Spleen (tissue), 7 donors: Measurements from ENCODE around the gene GSE1.

Experiments
- POLR2A ChIP-seq, 3 donors: fragments of 450-650 bp; IDR thresholded peaks; one replicate each; pipeline ENCODE4 v1.5.1; 2017; ENCODE audit warnings: antibody characterized with exemption in 3 of 3, mild to moderate bottlenecking in 1 of 3
- TF ChIP-seq, protein P1 (sequence below), 11 experiments: fragments of 200-600 bp in 7 of 11; fragments of 450-650 bp in 4 of 11; sonication (generic) in 4 of 11; IDR thresholded peaks in 8 of 11; conservative IDR thresholded peaks in 3 of 11; 1 replicate in 7 of 11; 2 replicates in 4 of 11; pipeline versions ENCODE4 v1.4.0 to v1.8.0; 2016 to 2021; ENCODE audit warnings: antibody characterized with exemption in 11 of 11, inconsistent platforms in 4 of 11, mild to moderate bottlenecking in 1 of 11
- donor health status: DM: no; HTN: no; CAD: no; lungs with moderate emphysema.
- donor health status: DM: no; HTN: no; CAD: no.
- donor health status: DM: no; HTN: no; CAD: no.

DNA sequence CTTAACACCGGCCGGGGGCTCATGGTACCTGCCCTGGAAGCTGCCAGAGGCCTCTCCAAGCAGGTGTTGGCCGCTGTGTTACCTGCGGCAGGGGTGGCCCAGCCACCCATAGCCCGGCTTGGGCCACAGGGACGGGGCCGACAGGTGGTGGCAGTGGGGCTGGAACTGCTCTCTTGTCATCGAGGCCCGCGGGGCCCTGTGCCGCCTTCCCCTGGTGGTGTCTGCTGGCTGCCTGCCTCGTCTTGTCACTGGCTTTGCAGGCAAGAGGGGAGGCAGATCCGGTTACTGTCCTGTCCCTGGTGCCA is 27.1 kb downstream of the GSE1 start:
- TF ChIP-seq, protein P1, sequence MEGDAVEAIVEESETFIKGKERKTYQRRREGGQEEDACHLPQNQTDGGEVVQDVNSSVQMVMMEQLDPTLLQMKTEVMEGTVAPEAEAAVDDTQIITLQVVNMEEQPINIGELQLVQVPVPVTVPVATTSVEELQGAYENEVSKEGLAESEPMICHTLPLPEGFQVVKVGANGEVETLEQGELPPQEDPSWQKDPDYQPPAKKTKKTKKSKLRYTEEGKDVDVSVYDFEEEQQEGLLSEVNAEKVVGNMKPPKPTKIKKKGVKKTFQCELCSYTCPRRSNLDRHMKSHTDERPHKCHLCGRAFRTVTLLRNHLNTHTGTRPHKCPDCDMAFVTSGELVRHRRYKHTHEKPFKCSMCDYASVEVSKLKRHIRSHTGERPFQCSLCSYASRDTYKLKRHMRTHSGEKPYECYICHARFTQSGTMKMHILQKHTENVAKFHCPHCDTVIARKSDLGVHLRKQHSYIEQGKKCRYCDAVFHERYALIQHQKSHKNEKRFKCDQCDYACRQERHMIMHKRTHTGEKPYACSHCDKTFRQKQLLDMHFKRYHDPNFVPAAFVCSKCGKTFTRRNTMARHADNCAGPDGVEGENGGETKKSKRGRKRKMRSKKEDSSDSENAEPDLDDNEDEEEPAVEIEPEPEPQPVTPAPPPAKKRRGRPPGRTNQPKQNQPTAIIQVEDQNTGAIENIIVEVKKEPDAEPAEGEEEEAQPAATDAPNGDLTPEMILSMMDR (IDR thresholded peaks at IDR 0.05 in 8 of 11, conservative IDR thresholded peaks at IDR 0.05 in 3 of 11): no peak
- no peak for TF ChIP-seq POLR2A (IDR thresholded peaks at IDR 0.05)
